ENCODE data around the gene OR5AU1.
A peak's percentile ranks its signal among the peaks of the same experiment; 100 is the strongest.

Gene OR5AU1

DNA sequence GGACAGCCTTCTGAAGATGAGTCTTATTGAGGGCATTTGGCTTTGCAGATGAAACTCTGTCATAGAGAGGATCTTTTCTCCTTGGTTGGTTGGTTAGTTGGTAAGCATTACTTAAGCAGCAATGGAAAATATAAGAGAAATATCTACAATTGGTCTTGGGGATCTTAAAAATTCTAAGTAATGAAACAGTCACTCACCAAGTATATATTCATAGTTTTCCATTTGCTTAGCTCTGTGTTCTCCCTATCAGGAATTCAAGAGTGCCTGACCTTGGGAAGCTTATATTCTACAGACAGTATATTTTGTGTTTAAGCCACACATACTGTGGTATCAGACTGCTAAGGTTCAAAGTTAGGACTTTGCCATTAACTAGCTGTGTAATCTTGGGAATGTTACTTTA is at the start of gene OR5AU1:
TSS of gene OR5AU1 (minus strand) at position 101 of the 400 bp plus-strand sequence. CDS start 191 bp downstream, outside the sequence.
- DNase-seq (ENCODE audit: low spot score), result no peak

DNA sequence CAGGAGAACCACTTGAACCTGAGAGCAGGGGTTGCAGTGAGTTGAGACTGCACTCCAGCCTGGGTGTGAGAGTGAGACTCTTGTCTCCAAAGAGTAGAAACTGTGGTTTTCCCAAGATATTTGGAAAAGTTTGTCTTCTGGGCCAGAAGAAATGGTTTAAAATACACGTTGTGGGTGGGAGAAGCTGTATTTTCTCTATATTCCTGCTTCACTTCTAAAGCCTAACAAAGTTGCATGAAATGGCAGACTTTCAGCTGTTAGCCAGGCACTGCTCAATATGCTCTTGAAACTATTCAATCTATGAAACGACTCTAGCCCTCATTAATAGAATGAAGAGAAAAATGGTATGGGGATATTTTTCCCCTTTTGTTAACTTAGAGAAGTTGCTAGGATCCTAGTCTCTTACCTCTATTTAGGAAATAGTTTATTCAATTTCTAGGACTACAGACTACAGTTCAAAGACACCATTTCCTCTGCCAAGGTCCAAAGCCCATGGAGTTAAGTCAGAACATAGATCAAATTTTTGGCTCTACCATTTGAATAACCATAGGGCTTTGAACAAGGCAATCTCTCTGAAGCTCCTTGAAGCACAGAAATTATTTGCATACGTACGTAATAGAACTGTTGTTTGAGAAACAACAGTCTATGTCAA is 49.3 kb upstream of the OR5AU1 start:
- no peak for DNase-seq (ENCODE audit: low spot score)

DNA sequence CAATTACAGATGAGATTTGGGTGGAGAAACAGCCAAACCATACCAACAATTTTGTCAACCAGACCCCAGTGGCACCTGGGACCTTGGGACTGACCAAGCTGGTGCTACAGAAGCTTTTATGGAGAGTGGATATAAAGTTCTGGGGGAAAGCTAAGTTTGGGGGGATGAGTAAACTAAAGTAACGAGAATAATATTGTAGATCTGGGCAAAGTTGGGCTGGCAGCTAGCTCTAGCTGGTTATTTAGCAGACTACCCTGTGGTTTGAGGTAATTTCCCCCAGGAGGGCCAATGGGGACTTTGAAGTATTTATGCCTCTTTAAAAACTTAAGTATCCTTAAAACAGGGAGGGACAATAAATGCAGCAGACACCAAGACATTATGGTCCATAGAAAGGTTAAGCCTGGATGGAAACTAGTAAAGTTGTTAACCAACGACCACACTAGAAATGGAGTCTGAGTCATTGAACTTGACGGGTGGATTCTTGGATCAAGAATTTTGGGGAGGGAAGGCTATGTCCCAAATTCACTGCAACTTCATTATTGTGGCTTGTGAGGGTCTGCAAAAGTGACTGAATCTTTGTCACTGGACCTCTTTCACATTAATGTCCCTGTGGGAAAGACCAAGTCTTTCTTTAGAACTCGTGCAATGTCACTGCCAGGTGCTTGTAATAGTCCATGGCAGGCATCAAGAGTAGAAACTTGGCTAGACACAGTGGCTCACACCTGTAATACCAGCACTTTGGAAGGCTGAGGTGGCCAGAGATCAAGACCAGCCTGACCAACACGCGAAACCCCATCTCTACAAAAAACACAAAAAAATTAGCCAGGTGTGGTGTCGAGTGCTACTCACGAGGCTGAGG is 48.5 kb upstream of the OR5AU1 start:
- no peak for DNase-seq (ENCODE audit: low spot score)

DNA sequence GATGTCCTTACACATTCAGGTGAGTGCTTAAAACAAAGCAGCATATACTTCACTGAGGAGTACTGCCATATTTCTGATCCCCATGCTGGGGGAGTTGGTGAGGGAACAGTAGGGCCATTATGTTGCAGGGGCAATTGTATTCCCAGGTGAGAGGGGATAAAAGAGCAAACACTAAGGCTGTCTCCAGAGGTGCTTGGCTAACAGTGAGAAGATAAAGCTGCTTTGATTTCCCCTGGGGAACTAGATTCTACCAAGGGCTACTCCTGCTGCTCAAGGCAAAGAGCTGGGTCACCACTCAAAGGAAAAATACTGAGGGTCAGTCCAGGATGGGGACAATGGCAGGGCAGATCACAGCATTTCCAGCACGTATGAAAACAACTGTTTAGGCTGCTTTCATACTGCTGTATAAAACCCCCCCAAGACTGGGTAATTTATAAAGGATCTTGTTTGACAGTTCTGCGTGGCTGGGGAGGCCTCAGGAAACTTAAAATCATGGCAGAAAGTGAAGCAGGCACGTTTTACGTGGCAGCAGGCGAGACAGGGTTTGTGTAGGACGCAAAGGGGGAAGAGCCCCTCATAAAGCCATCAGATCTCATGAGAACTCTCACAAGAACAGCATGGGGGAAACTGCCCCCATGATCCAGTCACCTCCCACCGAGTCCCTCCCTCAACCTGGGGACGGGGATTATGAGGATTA is 47.8 kb upstream of the OR5AU1 start:
- no peak for DNase-seq (ENCODE audit: low spot score)

DNA sequence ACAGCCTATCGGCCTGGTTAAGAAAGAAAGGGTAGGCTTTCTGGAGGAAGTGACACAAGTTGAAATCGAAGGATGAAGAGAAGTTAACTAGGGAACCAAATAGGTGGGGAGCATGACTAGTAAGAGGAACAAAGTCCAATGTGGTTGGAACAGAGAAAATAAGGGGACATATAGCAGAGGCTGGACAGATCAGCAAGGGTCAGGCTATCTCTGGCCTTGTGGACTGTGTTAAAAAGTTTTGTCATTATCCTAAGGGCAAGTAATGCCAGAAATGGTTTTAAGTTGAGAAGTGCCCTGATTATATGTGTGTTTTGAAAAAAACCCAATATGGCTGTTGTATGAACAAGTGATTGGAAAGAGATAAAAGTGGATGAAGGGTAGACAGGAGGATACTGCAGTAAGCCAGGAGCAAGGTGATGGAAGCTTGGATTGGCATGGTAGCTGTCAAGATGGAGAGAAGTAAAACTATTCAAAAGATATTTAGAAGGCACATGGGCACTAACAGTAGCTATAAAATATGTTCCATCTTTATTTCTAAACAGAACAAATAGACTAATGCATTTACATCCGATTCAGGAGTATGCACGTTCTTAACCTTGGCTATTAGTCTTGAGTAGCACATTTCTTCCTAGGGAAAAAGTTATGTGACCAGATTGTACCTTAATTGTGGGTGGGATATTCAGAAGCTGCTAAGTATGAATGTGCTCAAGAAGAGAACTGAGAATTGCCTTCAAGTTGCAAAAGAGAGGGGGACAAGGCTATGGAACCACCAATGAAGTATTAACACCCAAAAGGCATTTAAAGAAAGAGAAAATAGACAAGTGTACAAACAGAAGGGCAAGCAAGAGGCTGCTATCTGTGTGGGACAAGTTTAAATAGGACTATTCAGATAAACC is 46.8 kb upstream of the OR5AU1 start:
- no peak for DNase-seq (ENCODE audit: low spot score)

DNA sequence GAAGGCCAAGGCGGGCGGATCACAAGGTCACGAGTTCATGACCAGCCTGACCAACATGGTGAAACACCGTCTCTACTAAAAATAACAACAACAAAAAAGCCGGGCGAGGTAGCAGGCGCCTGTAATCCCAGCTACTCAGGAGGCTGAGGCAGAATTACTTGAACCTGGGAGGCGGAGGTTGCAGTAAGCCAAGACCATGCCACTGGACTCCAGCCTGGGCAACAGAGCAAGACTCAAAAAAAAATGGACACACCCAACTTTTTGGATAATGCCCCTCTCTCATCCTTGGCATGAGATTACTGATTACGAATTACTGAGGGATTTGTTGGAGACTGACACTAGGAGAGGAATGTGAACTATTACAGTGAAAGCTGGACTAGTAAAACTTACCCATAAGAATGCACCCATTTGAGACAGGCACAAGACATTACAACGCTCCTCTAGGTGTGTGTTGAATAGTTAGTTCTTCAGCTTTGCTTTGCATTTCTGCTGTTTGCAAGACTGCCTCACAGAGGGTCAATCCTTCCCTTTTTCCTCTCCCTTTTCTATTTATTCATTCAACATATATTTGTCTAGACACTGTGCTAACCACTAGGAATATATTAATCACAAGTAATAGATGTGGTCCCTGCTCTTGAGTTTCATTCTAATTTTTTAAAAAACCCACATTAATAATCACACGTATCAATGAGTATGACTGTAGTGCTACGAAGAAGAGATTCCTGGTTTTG is 46.0 kb upstream of the OR5AU1 start:
- DNase-seq (ENCODE audit: low spot score), result no peak

DNA sequence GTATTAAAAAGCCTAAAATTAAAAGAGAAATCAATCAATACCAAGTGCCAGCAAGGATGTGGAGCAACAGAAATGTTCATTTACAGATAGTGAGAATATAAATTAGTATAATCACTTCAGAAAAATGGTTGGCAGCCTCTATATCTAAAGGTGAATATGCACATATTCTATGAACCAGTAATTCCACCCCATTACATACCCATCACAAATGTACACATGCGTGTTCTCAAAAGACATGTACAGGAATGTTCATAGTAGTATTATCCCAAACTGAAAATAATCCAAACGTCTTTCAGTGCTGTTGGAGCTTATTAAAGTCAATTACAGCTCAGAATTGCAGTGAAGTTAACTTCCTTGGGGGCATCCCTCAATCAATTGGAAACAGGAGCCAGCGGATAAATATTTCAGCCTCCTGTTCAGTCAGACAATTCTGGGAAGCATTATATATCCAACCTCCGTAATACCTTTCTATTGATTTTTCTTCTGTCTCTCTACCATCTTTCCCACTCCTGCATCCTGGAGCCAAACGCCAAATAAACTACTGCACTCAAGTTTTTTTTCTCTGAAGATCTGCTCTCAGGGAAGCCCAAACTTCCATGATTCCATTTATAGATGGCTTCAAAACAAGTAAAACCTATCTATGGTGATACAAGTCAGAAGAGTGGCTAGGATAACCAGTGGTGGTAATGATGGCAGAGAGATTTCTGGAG is 45.0 kb upstream of the OR5AU1 start:
- no peak for DNase-seq (ENCODE audit: low spot score)

DNA sequence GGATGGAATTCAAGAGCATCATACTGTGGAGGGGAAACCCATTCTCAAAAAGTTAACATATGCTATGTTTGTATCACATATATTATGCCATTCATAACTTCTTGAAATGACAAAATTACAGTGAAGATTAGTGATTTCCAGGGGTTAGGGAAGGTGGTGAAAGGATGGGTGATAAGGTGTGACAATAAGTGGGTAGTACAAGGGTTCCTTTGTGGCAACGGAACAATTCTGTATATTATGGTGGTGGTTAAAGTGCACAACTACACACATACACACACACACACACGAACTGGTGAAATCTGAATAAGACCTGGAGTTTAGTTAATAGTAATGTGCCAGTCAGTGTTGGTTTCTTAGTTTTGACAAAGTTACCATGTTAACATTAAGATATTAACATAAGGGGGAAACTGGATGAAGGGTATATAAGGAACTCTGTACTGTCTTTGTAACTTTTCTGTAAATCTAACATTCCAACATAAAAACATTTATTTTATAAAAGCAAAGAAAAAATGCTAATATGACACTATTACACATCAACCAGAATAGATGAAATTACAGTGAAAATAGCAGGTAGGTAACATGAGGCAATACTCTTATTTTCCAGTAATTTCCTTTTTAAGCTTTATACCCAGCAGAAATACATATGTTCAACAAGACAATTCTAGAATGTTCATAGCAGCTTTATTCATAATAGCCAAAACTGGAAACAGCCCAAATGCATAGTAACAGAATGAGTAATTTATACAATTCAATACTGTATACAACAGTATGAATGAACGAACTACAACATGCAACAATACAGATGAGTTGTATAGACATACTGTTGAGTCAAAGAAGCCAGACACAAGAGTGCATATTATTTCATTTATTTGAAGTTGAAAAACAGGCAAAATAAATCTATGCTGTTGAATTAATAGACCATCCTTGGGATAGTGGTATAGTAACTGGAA is 44.0 kb upstream of the OR5AU1 start:
- DNase-seq (ENCODE audit: low spot score), result no peak

DNA sequence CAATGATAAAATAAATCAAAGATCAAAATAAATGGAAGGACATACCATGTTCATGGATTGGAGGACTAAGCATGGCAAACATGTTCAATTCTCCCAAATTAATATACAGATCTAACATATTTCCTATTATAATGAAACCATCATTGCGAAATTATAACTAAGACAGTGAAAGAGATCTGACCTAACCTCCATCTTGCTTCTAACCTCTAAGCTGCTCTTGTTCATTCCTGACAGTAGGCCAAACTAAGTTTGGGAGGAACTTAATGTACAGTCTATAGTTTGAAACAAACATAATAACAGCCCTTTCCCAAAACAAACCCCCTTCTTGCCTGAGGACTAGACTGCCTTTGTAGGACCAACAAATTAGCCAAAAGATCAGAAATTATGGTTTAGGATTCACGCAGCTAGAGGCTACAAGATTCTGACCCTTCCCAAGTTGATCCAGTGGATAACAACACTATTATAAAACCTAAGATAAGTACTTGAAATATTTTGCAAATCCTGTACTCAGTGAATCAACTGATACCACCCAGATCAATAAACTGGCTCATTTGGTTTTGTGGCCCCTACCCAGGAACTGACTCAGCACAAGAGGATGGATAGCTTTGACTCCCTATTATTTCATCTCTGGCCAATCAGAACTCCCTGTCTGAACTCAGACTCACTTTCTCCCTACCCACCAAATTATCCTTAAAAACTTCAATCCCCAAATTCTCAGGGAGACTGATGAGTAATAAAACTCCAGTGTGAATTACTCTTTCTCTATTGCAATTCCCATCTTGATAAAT is 41.7 kb upstream of the OR5AU1 start:
- DNase-seq (ENCODE audit: low spot score), result no peak

DNA sequence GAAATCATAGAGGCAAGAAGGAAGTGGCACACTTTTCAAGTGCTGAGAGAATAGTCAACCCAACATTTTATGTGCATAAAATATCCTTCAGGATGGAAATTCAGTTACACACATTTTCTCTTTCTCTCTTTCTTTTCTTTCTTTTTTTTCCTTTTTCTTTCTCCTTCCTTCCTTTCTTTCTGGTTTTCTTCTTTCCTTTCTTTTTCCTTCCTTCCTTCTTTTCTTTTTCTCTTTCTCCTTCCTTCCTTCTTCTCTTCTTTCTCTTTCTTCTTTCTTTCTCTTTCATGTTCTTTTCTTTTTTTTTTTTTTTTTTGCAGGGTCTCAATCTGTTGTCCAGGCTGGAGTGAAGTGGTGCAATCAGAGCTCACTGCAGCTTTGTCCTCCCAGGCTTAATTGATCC is 38.7 kb upstream of the OR5AU1 start:
- no peak for DNase-seq (ENCODE audit: low spot score)

DNA sequence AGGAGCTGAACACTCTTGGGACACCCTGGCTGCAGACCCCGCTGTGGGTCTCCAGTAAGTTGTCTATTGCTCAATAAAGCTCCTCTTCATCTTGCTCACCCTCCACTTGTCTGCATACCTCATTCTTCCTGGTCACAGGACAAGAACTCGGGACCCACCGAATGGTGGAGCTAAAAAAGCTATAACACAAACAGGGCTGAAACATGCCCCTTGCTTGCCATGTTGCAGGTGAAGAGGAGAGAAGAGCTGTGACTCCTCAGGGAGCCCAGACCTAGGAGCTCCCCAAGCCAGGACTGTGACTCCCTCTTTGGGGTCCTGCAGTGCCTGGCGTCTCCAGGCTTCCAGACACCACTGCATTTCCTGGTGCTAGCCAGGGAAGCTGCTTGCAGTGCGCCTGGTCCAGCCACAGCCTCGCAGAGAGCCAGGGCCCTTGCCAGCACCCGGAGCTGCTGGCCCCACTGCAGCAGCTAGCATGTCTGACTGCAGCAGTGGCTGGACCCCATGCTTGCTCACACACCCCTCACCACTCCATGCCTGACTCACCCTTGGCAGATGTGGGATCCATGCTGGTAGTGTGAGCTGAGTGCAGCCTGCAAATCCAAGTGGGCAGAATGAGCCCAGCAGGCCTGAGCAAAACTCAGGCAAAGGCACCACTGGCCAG is 37.1 kb upstream of the OR5AU1 start:
- DNase-seq (ENCODE audit: low spot score), result no peak

DNA sequence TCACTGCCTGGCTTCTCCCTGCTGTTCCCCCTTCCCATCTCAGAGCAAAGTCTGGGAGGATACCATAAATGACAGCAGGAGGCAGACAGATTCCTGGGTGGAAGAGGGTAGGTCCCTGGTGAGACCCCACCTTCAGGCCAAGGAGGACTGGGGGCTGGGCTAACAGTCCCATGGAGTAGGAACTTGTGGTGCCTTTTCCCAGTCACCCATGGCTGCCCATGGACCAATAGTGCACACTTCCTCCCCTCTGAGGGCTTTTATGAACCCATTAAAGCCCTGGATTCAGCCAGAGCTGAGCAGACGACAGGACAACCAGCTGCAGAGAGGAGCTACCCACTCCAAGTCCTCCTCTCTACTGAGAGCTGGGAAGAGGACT is 36.6 kb upstream of the OR5AU1 start:
- DNase-seq (ENCODE audit: low spot score), result no peak

DNA sequence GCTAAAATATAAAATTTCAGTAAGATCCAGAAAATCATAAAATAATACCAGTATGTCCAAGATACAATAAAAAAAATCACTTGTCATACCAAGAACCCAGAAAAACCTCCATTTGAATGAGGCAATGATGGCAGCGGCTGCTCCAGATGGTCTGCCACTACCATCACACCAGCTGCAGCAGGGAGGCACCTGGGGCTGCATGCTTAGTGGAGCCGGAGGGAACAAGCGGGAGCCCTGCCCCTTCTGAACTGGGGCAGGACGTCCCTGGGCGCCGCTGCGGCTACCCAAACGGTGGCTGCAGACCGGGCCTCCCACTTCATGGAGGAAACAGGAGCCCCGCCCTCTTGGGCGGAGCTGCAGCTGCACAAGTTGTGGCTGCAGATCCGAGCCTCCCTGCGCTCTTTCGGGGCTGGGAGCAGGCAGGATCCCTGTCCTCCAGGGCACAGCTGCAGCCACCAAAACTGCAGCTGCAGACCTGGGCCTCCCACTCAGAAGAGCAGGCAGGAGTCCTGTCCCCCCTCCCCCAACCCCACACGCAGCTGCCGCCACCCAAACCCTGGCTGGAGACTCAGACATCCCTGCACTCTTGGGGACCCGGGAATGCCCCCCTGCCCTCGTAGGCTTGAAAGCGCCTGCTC is 36.1 kb upstream of the OR5AU1 start:
- DNase-seq (ENCODE audit: low spot score), result peak; percentile 42

DNA sequence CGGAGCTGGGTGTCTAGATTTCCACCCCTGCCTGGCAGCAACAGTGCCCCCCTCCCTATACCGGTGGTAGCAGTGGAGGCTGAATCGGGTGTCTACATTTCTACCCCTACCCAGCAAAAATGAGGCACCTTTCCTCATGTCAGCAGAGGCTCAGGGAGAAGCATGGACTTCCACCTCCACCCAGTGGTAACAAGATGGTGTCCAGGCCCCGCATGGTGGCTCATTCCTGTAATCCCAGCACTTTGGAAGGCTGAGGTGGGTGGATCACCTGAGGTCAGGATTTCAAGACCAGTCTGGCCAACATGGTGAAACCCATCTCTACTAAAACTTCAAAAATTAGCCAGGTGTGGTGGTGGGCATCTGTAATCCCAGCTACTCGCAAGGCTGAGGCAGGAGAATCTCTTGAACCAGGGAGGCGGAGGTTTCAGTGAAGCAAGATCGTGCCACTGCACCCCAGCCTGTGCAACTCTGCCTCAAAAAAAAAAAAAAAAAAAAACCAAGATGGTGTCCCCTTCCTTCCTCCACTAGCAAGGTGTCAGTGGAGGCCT is 35.5 kb upstream of the OR5AU1 start:
- no peak for DNase-seq (ENCODE audit: low spot score)

DNA sequence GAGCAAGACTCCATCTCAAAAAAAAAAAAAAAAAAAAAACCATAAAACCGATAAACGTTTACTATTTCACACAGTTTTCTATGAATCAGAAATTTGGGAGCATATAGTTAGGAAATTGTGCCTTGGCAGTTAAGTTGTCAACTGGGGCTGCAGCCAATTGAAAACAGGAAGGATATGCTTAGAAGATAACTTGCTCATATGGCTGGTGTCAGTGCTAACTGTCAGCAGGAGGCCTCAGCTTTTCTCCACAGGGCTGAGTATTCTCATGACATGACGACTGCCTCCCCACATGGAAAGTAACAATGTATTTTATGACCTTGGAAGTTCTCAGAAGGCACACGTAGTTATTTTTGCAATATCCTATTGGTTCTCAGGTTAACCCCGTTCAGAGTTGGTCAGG is 29.6 kb upstream of the OR5AU1 start:
- DNase-seq (ENCODE audit: low spot score), result no peak

DNA sequence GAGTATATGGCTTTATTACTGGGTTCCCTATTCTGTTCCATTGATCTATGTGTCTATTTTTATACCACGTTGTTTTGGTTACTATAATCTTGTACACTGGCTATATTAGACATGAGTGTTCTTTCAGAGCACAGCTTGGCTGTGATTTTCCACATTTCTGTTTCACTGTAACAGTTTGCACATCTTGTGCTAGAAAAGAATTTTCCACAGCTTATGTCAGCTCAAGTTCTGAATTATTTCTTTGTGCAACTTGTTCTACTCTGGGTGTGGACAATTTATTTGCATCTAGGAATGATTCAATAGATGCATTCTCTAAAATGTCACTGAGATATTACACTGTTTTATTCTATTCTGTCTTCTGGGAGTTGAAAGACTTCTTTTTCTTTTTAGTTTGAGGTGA is 28.4 kb upstream of the OR5AU1 start:
- DNase-seq (ENCODE audit: low spot score), result no peak

DNA sequence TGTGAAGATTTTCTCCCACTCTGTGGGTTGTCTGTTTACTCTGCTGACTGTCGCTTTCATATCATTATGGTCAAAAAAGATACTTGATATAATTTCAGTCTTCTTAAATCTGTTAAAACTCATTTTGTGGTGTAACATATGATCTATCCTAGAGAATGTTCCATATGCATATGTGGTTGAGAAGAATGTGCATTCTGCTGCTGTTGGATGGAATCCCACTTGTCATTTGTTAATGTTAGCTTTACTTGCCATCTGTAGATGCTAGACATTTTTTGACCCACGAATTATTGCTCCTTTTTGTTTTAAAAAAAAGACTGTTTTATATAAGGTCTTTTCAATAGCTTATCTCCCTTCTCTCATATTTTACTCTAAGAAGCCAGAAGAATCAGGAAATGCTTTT is 26.3 kb upstream of the OR5AU1 start:
- DNase-seq (ENCODE audit: low spot score), result no peak
